ENCODE results near the gene CMSS1. TPM values are rescaled to one million over a fixed set of nuclear protein-coding genes. Genes with fewer than 3 reads are reported as not detected.
A peak's percentile ranks its signal among the peaks of the same experiment; 100 is the strongest.

CMSS1 gene
- total and polyA plus RNA-seq, 2 of the 13 experiments (the other 11 are each of a cell fraction or from before 2014, with no cell fraction given) = 6.4 to 48.7 TPM

GRCh38 chr3:100225193-100225592 is 407.5 kb downstream of the CMSS1 start (continued):
- TF ChIP-seq SIX1 (CRISPR knock-in tag; IDR thresholded peaks at IDR 0.05; ENCODE audit: borderline replicate concordance) = no peak
- no peak for TF ChIP-seq MED13 (CRISPR knock-in tag; IDR thresholded peaks at IDR 0.05)
- no peak for TF ChIP-seq ZFP36 (IDR thresholded peaks at IDR 0.05; ENCODE audit: borderline replicate concordance, low read depth, low read length, partially characterized antibody)
- TF ChIP-seq ZNF468 (CRISPR knock-in tag; IDR thresholded peaks at IDR 0.05) = no peak
- TF ChIP-seq, protein P1, sequence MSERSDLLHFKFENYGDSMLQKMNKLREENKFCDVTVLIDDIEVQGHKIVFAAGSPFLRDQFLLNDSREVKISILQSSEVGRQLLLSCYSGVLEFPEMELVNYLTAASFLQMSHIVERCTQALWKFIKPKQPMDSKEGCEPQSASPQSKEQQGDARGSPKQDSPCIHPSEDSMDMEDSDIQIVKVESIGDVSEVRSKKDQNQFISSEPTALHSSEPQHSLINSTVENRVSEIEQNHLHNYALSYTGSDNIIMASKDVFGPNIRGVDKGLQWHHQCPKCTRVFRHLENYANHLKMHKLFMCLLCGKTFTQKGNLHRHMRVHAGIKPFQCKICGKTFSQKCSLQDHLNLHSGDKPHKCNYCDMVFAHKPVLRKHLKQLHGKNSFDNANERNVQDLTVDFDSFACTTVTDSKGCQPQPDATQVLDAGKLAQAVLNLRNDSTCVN (CRISPR knock-in tag; IDR thresholded peaks at IDR 0.05; ENCODE audit: borderline replicate concordance) = no peak
- no peak for TF ChIP-seq NFIC (IDR thresholded peaks at IDR 0.05; ENCODE audit: low read length)
- no peak for TF ChIP-seq RORA (CRISPR knock-in tag; IDR thresholded peaks at IDR 0.05)

- H3K9me3 ChIP-seq (ENCODE audit: low read length) = peaks cover 3% of the 10 kb centered on the region; the same call in 1 of the 2 replicates
- ChIA-PET POLR2A (no interaction called here), CTCF (ENCODE audit: low intra/inter-chr PET ratio, low total read pairs) (no interaction called here)
- H3K4me2 ChIP-seq (ENCODE audit: low read depth, low read length) = peak overlapping the region; percentile 33
- peaks cover 12% of the 10 kb centered on the region for H3K4me1 ChIP-seq (ENCODE audit: insufficient read depth, low read length)
- no peak for TF ChIP-seq ZFP1 (CRISPR knock-in tag; IDR thresholded peaks at IDR 0.05)
- peak; percentile 62 for TF ChIP-seq CEBPG (CRISPR knock-in tag; IDR thresholded peaks at IDR 0.05)
- TF ChIP-seq CEBPB (IDR thresholded peaks at IDR 0.05; ENCODE audit: borderline replicate concordance, low read depth, low read length) = peak; percentile 90; the same call in 1 of the 2 replicates
- no peak for TF ChIP-seq ZNF432 (CRISPR knock-in tag; IDR thresholded peaks at IDR 0.05; ENCODE audit: borderline replicate concordance)
- peak; percentile 7 for TF ChIP-seq TEAD3 (CRISPR knock-in tag; optimal IDR thresholded peaks at IDR 0.05; ENCODE audit: borderline replicate concordance)
- H3K79me2 ChIP-seq (ENCODE audit: insufficient read depth, low read length) = no peaks in the 10 kb centered on the region
- no peaks in the 10 kb centered on the region for H3K27me3 ChIP-seq (ENCODE audit: control insufficient read depth in 1 of 2, insufficient read depth in 2 of 2, low read length in 2 of 2)
- ATAC-seq (peak; percentile 86), FAIRE-seq (peak; percentile 37), DNase-seq (ENCODE audit: low spot score) (peak; percentile 43)
- BruUV-seq (replicated peaks) = no TSS peak
- intact Hi-C loops (cut with micrococcal nuclease; ENCODE audit: unreplicated experiment) (no loop called here), in situ Hi-C loops (cut with HindIII; ENCODE audit: extremely low pct_ligation_motif_present, low pct_unique_long_range_greater_than_20kb) (no loop called here)
- 38% methylated on average over 8 of the region's 8 CpGs for WGBS (ENCODE audit: low lambda C conversion rate)
- no peak overlapping the region for H3K27ac ChIP-seq (ENCODE audit: extremely low read length, insufficient read depth, low read length)
- no peaks in the 10 kb centered on the region for H4K20me1 ChIP-seq (ENCODE audit: insufficient read depth, low read length)
- H3K4me3 ChIP-seq (replicated peaks in 1 of 3; ENCODE audit: insufficient read depth in 1 of 3, low read depth in 2 of 3, low read length in 3 of 3) = no peak overlapping the region; a peak in 2 of 6 replicates
- no peaks in the 10 kb centered on the region for H3K36me3 ChIP-seq (replicated peaks in 1 of 2; ENCODE audit: control insufficient read depth in 1 of 2, insufficient read depth in 2 of 2, low read length in 2 of 2)
- H2AFZ ChIP-seq (ENCODE audit: low read length) = peak overlapping the region; percentile 46
- H3K9ac ChIP-seq (ENCODE audit: insufficient read depth, low read depth, low read length) = no peak overlapping the region
Measured at GRCh38 chr3:100225883-100226282, 408.2 kb downstream of the CMSS1 start.

Data from HepG2 (cell line).